GM12865 (cell line): ENCODE results near the gene CCNY.

Source experiments
- DNase-seq: peaks from one replicate; pipeline ENCODE4 v3.0.0; 2010; ENCODE audit warnings: low read depth
- H3K4me3 ChIP-seq: 2 replicates; pipeline ENCODE4 v1.5.1; 2011; ENCODE audit warnings: mild to moderate bottlenecking, low read depth, low read length, control low read depth
- CTCF ChIP-seq: IDR thresholded peaks from 2 replicates; pipeline ENCODE4 v1.5.1; 2011; ENCODE audit warnings: low read length, control low read depth, low read depth, inconsistent platforms; ENCODE audit not compliant: insufficient read depth; ENCODE audit errors: missing control alignments

The CCNY gene

GRCh38 chr10:35577926-35578617 is 241.8 kb downstream of the CCNY start:
- TF ChIP-seq CTCF, result no peak
- no peak for DNase-seq
- H3K4me3 ChIP-seq, result no peak overlapping the region

- H3K4me3 ChIP-seq, result no peak overlapping the region
- DNase-seq, result no peak
- TF ChIP-seq CTCF, result no peak
Measured at GRCh38 chr10:35578618-35578956, 242.3 kb downstream of the CCNY start.

GRCh38 chr10:35579116-35579515 is 242.8 kb downstream of the CCNY start:
- no peak for DNase-seq

GRCh38 chr10:35579726-35580422 is 243.6 kb downstream of the CCNY start:
- no peak for DNase-seq
- no peak for TF ChIP-seq CTCF

More at GRCh38 chr10:35579116-35579515, 242.8 kb downstream of the CCNY start:
- no peak overlapping the region for H3K4me3 ChIP-seq
- no peak for TF ChIP-seq CTCF

GRCh38 chr10:35580423-35580770 is 244.1 kb downstream of the CCNY start:
- DNase-seq, result no peak
- no peak overlapping the region for H3K4me3 ChIP-seq
- no peak for TF ChIP-seq CTCF

More at GRCh38 chr10:35579726-35580422, 243.6 kb downstream of the CCNY start:
- no peak overlapping the region for H3K4me3 ChIP-seq

- no peak for TF ChIP-seq CTCF
- no peak for DNase-seq
- H3K4me3 ChIP-seq, result no peak overlapping the region
Measured at GRCh38 chr10:35581655-35582054, 245.3 kb downstream of the CCNY start.
